GM23338 (cell line): ENCODE data around the gene LRRFIP1. TPM values are rescaled to one million over a fixed set of nuclear protein-coding genes. Genes with fewer than 3 reads are reported as not detected.

Experiments
- CREB1 ChIP-seq: fragments of 250-450 bp; sonication (Bioruptor Pico); IDR thresholded peaks from 2 replicates; pipeline ENCODE4 v1.5.0; 2020; ENCODE audit warnings: low read depth, mild to moderate bottlenecking, moderate library complexity
- EZH2phosphoT487 ChIP-seq: fragments of 200-600 bp; sonication (generic); IDR thresholded peaks from one replicate; pipeline ENCODE4 v1.8.1; 2018; ENCODE audit warnings: antibody characterized with exemption; ENCODE audit not compliant: unreplicated experiment
- JUNB ChIP-seq: IDR thresholded peaks from one replicate; pipeline ENCODE4 v1.6.1; 2016; ENCODE audit warnings: antibody characterized with exemption; ENCODE audit not compliant: unreplicated experiment
- NANOG ChIP-seq: IDR thresholded peaks from 2 replicates; pipeline ENCODE4 v1.6.1; 2016; ENCODE audit warnings: antibody characterized with exemption, borderline replicate concordance
- REST ChIP-seq: IDR thresholded peaks from one replicate; pipeline ENCODE4 v1.6.1; 2018; ENCODE audit warnings: antibody characterized with exemption; ENCODE audit not compliant: unreplicated experiment
- ZNF114 ChIP-seq: fragments of 250-450 bp; sonication (Bioruptor Pico); IDR thresholded peaks from 2 replicates; pipeline ENCODE4 v1.5.0; 2020; ENCODE audit warnings: mild to moderate bottlenecking, moderate library complexity
- ZNF462 ChIP-seq: fragments of 250-450 bp; sonication (Bioruptor Pico); IDR thresholded peaks from 2 replicates; pipeline ENCODE4 v1.5.0; 2020; ENCODE audit warnings: mild to moderate bottlenecking, moderate library complexity
- polyA plus RNA-seq: library from polyadenylated mRNA; unstranded; fragments of >200 nt; fragmentation: Nextera tagmentation; extraction: Ambion mirVana; gene quantifications from 2 replicates; pipeline ENCODE4 v1.2.1, GENCODE V29; 2016
- total RNA-seq: library from RNA; depleted of rRNA; stranded (reverse); fragments of >200 nt; shearing (Covaris generic); gene quantifications from 2 replicates; pipeline ENCODE4 v1.2.3, GENCODE V29; 2014

The LRRFIP1 gene
- total and polyA plus RNA-seq, 2 experiments from 2014 or later: 59.6 to 178 TPM

- no peak for TF ChIP-seq REST
- TF ChIP-seq CREB1 (CRISPR knock-in tag): no peak
- TF ChIP-seq ZNF462 (CRISPR knock-in tag): no peak
- TF ChIP-seq EZH2phosphoT487: no peak
- no peak for TF ChIP-seq JUNB
- no peak for TF ChIP-seq ZNF114 (CRISPR knock-in tag)
- no peak for TF ChIP-seq NANOG
Measured at GRCh38 chr2:237631007-237631785, 3.8 kb downstream of the LRRFIP1 start (continued).
